ENCODE results near the gene RBM20. TPM values are rescaled to one million over a fixed set of nuclear protein-coding genes. Genes with fewer than 3 reads are reported as not detected.

Gene RBM20
- total and polyA plus RNA-seq, 10 of the 15 experiments (the other 5 are each of a cell fraction or from before 2014, with no cell fraction given), result 0.04 to 0.26 (median 0.15) TPM

DNA sequence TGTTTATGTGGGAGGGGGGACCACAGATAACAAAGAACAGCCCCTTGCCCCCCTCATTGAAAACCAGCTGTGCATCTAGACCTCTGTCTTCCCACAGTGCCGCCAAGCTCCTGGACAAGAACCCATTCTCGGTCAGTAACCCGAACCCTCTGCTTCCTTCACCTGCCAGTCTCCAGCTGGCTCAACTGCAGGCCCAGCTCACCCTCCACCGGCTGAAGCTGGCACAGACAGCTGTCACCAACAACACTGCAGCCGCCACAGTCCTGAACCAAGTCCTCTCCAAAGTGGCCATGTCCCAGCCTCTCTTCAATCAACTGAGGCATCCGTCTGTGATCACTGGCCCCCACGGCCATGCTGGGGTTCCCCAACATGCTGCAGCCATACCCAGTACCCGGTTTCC is 136.6 kb downstream of the RBM20 start:
- Histone ChIP-seq H3K4me2 (ENCODE audit: control insufficient read depth, insufficient read depth) (no peak overlapping the region), H3K4me3 (no peak overlapping the region), H3K4me1 (ENCODE audit: control insufficient read depth, insufficient read depth, low read length) (no peaks in the 10 kb centered on the region), H3K27ac (ENCODE audit: control insufficient read depth, insufficient read depth) (no peak overlapping the region), H3K9ac (ENCODE audit: control insufficient read depth, insufficient read depth, low read length) (no peak overlapping the region), H3K27me3 (replicated peaks in 1 of 2; ENCODE audit: control insufficient read depth in 2 of 2, insufficient read depth in 2 of 2, low read length in 1 of 2) (no peaks in the 10 kb centered on the region), H4K20me1 (ENCODE audit: control insufficient read depth, insufficient read depth) (no peaks in the 10 kb centered on the region), H3K36me3 (ENCODE audit: control insufficient read depth in 2 of 2, insufficient read depth in 2 of 2, low read length in 1 of 2) (no peaks in the 10 kb centered on the region), H3K9me3 (replicated peaks; ENCODE audit: control insufficient read depth, insufficient read depth, low read length) (no peaks in the 10 kb centered on the region), H3K79me2 (ENCODE audit: control insufficient read depth, insufficient read depth, low read length) (no peaks in the 10 kb centered on the region), H2AFZ (ENCODE audit: control insufficient read depth, low read depth, low read length) (no peak overlapping the region)
- POLR2A ChIA-PET, result interaction anchor here (1.1 to 2.8 kb wide), 3 partner anchors 9 to 22 kb away, joined by 3 to 12 read pairs (median 6); no protein-coding TSS in a partner anchor
- FAIRE-seq (no peak), ATAC-seq (no peak), DNase-seq (ENCODE audit: low read depth, low spot score) (no peak)
- TF ChIP-seq NFXL1 (IDR thresholded peaks at IDR 0.05; ENCODE audit: borderline replicate concordance), result no peak
- TF ChIP-seq MTA2 (IDR thresholded peaks at IDR 0.05; ENCODE audit: low read depth), result no peak
- TF ChIP-seq WRNIP1 (IDR thresholded peaks at IDR 0.05; ENCODE audit: borderline replicate concordance, low read depth, low read length), result no peak
- TF ChIP-seq, protein P1, sequence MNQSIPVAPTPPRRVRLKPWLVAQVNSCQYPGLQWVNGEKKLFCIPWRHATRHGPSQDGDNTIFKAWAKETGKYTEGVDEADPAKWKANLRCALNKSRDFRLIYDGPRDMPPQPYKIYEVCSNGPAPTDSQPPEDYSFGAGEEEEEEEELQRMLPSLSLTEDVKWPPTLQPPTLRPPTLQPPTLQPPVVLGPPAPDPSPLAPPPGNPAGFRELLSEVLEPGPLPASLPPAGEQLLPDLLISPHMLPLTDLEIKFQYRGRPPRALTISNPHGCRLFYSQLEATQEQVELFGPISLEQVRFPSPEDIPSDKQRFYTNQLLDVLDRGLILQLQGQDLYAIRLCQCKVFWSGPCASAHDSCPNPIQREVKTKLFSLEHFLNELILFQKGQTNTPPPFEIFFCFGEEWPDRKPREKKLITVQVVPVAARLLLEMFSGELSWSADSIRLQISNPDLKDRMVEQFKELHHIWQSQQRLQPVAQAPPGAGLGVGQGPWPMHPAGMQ (IDR thresholded peaks at IDR 0.05; ENCODE audit: borderline replicate concordance), result no peak
- no peak for TF ChIP-seq ZBED1 (IDR thresholded peaks at IDR 0.05; ENCODE audit: borderline replicate concordance)
- no peak for TF ChIP-seq KLF5 (IDR thresholded peaks at IDR 0.05; ENCODE audit: partially characterized antibody)
- TF ChIP-seq CREB1 (IDR thresholded peaks at IDR 0.05; ENCODE audit: low read depth), result no peak
- TF ChIP-seq IKZF2 (IDR thresholded peaks at IDR 0.05), result no peak
- TF ChIP-seq, protein P2, sequence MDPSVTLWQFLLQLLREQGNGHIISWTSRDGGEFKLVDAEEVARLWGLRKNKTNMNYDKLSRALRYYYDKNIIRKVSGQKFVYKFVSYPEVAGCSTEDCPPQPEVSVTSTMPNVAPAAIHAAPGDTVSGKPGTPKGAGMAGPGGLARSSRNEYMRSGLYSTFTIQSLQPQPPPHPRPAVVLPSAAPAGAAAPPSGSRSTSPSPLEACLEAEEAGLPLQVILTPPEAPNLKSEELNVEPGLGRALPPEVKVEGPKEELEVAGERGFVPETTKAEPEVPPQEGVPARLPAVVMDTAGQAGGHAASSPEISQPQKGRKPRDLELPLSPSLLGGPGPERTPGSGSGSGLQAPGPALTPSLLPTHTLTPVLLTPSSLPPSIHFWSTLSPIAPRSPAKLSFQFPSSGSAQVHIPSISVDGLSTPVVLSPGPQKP (IDR thresholded peaks at IDR 0.05; ENCODE audit: low read depth, low read length), result no peak
- no peak for TF ChIP-seq ZZZ3 (IDR thresholded peaks at IDR 0.05; ENCODE audit: control insufficient read depth, insufficient read length, low read depth)
- no peak for TF ChIP-seq MYC (IDR thresholded peaks at IDR 0.05; ENCODE audit: insufficient read depth, insufficient read length, insufficient replicate concordance, low read length, severe bottlenecking)
- TF ChIP-seq STAT1 (conservative IDR thresholded peaks at IDR 0.05), result no peak
- TF ChIP-seq TAF1 (IDR thresholded peaks at IDR 0.05; ENCODE audit: borderline replicate concordance, low read depth, low read length), result no peak
- TF ChIP-seq YY1 (IDR thresholded peaks at IDR 0.05; ENCODE audit: low read depth, low read length), result no peak
- TF ChIP-seq POLR2A (IDR thresholded peaks at IDR 0.05; ENCODE audit: low read depth, low read length), result no peak
- TF ChIP-seq, protein P3, sequence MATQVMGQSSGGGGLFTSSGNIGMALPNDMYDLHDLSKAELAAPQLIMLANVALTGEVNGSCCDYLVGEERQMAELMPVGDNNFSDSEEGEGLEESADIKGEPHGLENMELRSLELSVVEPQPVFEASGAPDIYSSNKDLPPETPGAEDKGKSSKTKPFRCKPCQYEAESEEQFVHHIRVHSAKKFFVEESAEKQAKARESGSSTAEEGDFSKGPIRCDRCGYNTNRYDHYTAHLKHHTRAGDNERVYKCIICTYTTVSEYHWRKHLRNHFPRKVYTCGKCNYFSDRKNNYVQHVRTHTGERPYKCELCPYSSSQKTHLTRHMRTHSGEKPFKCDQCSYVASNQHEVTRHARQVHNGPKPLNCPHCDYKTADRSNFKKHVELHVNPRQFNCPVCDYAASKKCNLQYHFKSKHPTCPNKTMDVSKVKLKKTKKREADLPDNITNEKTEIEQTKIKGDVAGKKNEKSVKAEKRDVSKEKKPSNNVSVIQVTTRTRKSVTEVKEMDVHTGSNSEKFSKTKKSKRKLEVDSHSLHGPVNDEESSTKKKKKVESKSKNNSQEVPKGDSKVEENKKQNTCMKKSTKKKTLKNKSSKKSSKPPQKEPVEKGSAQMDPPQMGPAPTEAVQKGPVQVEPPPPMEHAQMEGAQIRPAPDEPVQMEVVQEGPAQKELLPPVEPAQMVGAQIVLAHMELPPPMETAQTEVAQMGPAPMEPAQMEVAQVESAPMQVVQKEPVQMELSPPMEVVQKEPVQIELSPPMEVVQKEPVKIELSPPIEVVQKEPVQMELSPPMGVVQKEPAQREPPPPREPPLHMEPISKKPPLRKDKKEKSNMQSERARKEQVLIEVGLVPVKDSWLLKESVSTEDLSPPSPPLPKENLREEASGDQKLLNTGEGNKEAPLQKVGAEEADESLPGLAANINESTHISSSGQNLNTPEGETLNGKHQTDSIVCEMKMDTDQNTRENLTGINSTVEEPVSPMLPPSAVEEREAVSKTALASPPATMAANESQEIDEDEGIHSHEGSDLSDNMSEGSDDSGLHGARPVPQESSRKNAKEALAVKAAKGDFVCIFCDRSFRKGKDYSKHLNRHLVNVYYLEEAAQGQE (IDR thresholded peaks at IDR 0.05; ENCODE audit: low read depth, low read length), result no peak
- TF ChIP-seq, protein P4, sequence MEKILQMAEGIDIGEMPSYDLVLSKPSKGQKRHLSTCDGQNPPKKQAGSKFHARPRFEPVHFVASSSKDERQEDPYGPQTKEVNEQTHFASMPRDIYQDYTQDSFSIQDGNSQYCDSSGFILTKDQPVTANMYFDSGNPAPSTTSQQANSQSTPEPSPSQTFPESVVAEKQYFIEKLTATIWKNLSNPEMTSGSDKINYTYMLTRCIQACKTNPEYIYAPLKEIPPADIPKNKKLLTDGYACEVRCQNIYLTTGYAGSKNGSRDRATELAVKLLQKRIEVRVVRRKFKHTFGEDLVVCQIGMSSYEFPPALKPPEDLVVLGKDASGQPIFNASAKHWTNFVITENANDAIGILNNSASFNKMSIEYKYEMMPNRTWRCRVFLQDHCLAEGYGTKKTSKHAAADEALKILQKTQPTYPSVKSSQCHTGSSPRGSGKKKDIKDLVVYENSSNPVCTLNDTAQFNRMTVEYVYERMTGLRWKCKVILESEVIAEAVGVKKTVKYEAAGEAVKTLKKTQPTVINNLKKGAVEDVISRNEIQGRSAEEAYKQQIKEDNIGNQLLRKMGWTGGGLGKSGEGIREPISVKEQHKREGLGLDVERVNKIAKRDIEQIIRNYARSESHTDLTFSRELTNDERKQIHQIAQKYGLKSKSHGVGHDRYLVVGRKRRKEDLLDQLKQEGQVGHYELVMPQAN (conservative IDR thresholded peaks at IDR 0.05), result no peak
- intact Hi-C loops (cut with micrococcal nuclease; ENCODE audit: unreplicated experiment) (no loop called here), in situ Hi-C loops (cut with MboI) (no loop called here)
- no TSS peak for BruUV-seq (replicated peaks)
- 87% methylated on average over 8 of the region's 8 CpGs for WGBS (ENCODE audit: insufficient coverage, insufficient replicate concordance, low lambda C conversion rate, missing lambda C conversion rate)
- CTCF ChIA-PET, result interaction anchor here (1.0 to 9.8 kb wide), 3 partner anchors 14 to 23 kb away, joined by 3 to 72 read pairs (median 5); no protein-coding TSS in a partner anchor
- SMC1A ChIA-PET (ENCODE audit: uncharacterized antibody, unreplicated experiment), result interaction anchor here (1.0 to 12.9 kb wide), 3 partner anchors 15 to 24 kb away, joined by 3 to 327 read pairs (median 3); no protein-coding TSS in a partner anchor
- RAD21 ChIA-PET (ENCODE audit: unreplicated experiment), result interaction anchor here (0.9 to 2.8 kb wide), 5 partner anchors 12 to 95 kb away, joined by 3 to 12 read pairs (median 5); no protein-coding TSS in a partner anchor

All from GM12878 (cell line).